H9 (cell line): ENCODE measurements around the gene EPB41L1. TPM values are rescaled to one million over a fixed set of nuclear protein-coding genes. Genes with fewer than 3 reads are reported as not detected.

Experiments
- DNase-seq: peaks from one replicate; pipeline ENCODE4 v3.0.0-alpha.2; 2017
- H2AFZ ChIP-seq: one replicate; pipeline ENCODE4 v1.6.1; 2013; ENCODE audit warnings: mild to moderate bottlenecking, low read length, control low read depth, moderate library complexity
- H2AK5ac ChIP-seq: 2 replicates; pipeline ENCODE4 v1.6.1; 2013; ENCODE audit warnings: low read length, control low read depth, mixed read lengths; ENCODE audit not compliant: insufficient read length
- H2BK120ac ChIP-seq: one replicate; pipeline ENCODE4 v1.6.1; 2013; ENCODE audit warnings: low read depth, mild to moderate bottlenecking, low read length, control low read depth, inconsistent platforms; ENCODE audit not compliant: poor library complexity, severe bottlenecking
- H2BK12ac ChIP-seq: 2 replicates; pipeline ENCODE4 v1.6.1; 2013; ENCODE audit warnings: low read length, control low read depth, mixed read lengths, low read depth; ENCODE audit not compliant: insufficient read length
- H2BK15ac ChIP-seq: 2 replicates; pipeline ENCODE4 v1.6.1; 2013; ENCODE audit warnings: low read depth, low read length, control low read depth
- H2BK20ac ChIP-seq: one replicate; pipeline ENCODE4 v1.6.1; 2013; ENCODE audit warnings: low read depth, mild to moderate bottlenecking, low read length, control low read depth, inconsistent platforms; ENCODE audit not compliant: poor library complexity, severe bottlenecking
- H2BK5ac ChIP-seq: 2 replicates; pipeline ENCODE4 v1.6.1; 2013; ENCODE audit warnings: low read length, control low read depth, mixed read lengths; ENCODE audit not compliant: insufficient read length
- H3K14ac ChIP-seq: 2 replicates; pipeline ENCODE4 v1.6.1; 2013; ENCODE audit warnings: low read length, control low read depth; ENCODE audit not compliant: insufficient read depth
- H3K18ac ChIP-seq: 2 replicates; pipeline ENCODE4 v1.6.1; 2013; ENCODE audit warnings: low read depth, mild to moderate bottlenecking, mixed read lengths, low read length, control low read depth; ENCODE audit not compliant: insufficient read length
- H3K23ac ChIP-seq: 2 replicates; pipeline ENCODE4 v1.6.1; 2013; ENCODE audit warnings: low read length, control low read depth, mixed read lengths, low read depth; ENCODE audit not compliant: insufficient read length
- H3K23me2 ChIP-seq: 2 replicates; pipeline ENCODE4 v1.6.1; 2013; ENCODE audit warnings: low read depth, mild to moderate bottlenecking, mixed read lengths, low read length, control low read depth; ENCODE audit not compliant: insufficient read length, poor library complexity, severe bottlenecking
- H3K27ac ChIP-seq: 2 replicates; pipeline ENCODE4 v1.5.1; 2013; ENCODE audit warnings: low read length, control low read depth, mixed read lengths, low read depth; ENCODE audit not compliant: insufficient read length
- H3K27me3 ChIP-seq: 2 replicates; pipeline ENCODE4 v1.6.1; 2013; ENCODE audit warnings: low read length, control low read depth, inconsistent platforms; ENCODE audit not compliant: insufficient read depth
- H3K4ac ChIP-seq: 2 replicates; pipeline ENCODE4 v1.6.1; 2013; ENCODE audit warnings: low read depth, mild to moderate bottlenecking, control low read depth, inconsistent platforms, low read length, moderate library complexity
- H3K4me1 ChIP-seq: 2 replicates; pipeline ENCODE4 v1.6.1; 2013; ENCODE audit warnings: low read length, control low read depth, inconsistent platforms; ENCODE audit not compliant: insufficient read depth
- H3K4me2 ChIP-seq: 2 replicates; pipeline ENCODE4 v1.6.1; 2013; ENCODE audit warnings: low read length, control low read depth, mixed read lengths; ENCODE audit not compliant: insufficient read length, insufficient read depth
- H3K56ac ChIP-seq: 2 replicates; pipeline ENCODE4 v1.6.1; 2013; ENCODE audit warnings: low read depth, mild to moderate bottlenecking, mixed read lengths, low read length, control low read depth; ENCODE audit not compliant: insufficient read length
- H3K79me1 ChIP-seq: 2 replicates; pipeline ENCODE4 v1.6.1; 2013; ENCODE audit warnings: low read depth, mild to moderate bottlenecking, moderate library complexity, low read length, control low read depth, inconsistent platforms; ENCODE audit not compliant: insufficient read depth, poor library complexity, severe bottlenecking
- H3K79me2 ChIP-seq: 2 replicates; pipeline ENCODE4 v1.6.1; 2013; ENCODE audit warnings: low read length, control low read depth, inconsistent platforms; ENCODE audit not compliant: insufficient read depth
- H3K9ac ChIP-seq: 2 replicates; pipeline ENCODE4 v1.6.1; 2013; ENCODE audit warnings: low read length, control low read depth, mixed read lengths; ENCODE audit not compliant: insufficient read length; ENCODE audit errors: extremely low read depth
- H3K9me3 ChIP-seq: one replicate; pipeline ENCODE4 v1.6.1; 2013; ENCODE audit warnings: low read depth, low read length, inconsistent platforms; ENCODE audit not compliant: control insufficient read depth
- H3T11ph ChIP-seq: one replicate; pipeline ENCODE4 v1.6.1; 2013; ENCODE audit warnings: mild to moderate bottlenecking, low read length, control low read depth, inconsistent platforms
- H4K20me1 ChIP-seq: one replicate; pipeline ENCODE4 v1.6.1; 2013; ENCODE audit not compliant: control insufficient read depth, insufficient read length, insufficient read depth
- H4K5ac ChIP-seq: 2 replicates; pipeline ENCODE4 v1.6.1; 2013; ENCODE audit warnings: low read depth, mild to moderate bottlenecking, mixed read lengths, low read length, control low read depth; ENCODE audit not compliant: insufficient read length
- H4K8ac ChIP-seq: replicated peaks from 2 replicates; pipeline ENCODE4 v1.6.1; 2013; ENCODE audit warnings: low read length, control low read depth, mixed read lengths, low read depth; ENCODE audit not compliant: insufficient read length
- H4K91ac ChIP-seq: 2 replicates; pipeline ENCODE4 v1.6.1; 2013; ENCODE audit warnings: low read depth, mild to moderate bottlenecking, moderate library complexity, mixed read lengths, low read length, control low read depth; ENCODE audit not compliant: insufficient read length
- H3K27ac Mint-ChIP-seq, 3 experiments: 2 replicates in 2 of 3; 3 replicates in 1 of 3; pipeline ENCODE4 v1.8.0; 2020 to 2021; ENCODE audit warnings: mixed read lengths in 3 of 3, mild to moderate bottlenecking in 1 of 3, moderate library complexity in 1 of 3
- H3K27me3 Mint-ChIP-seq: 2 replicates; pipeline ENCODE4 v1.8.0; 2021; ENCODE audit warnings: low read depth, mild to moderate bottlenecking, moderate library complexity, mixed read lengths
- H3K36me3 Mint-ChIP-seq, 3 experiments: 2 replicates in 2 of 3; 3 replicates in 1 of 3; pipeline ENCODE4 v1.8.0; 2020 to 2021; ENCODE audit warnings: low read depth in 3 of 3, mixed read lengths in 3 of 3; ENCODE audit not compliant: insufficient read depth in 1 of 3
- H3K4me1 Mint-ChIP-seq, 2 experiments: 2 replicates each; pipeline ENCODE4 v1.8.0; 2020; ENCODE audit warnings: mixed read lengths in 2 of 2
- H3K4me3 Mint-ChIP-seq, 2 experiments: 2 replicates in 1 of 2; 3 replicates in 1 of 2; pipeline ENCODE4 v1.8.0; 2020 to 2021; ENCODE audit warnings: mild to moderate bottlenecking in 2 of 2, mixed read lengths in 2 of 2, moderate library complexity in 1 of 2
- H3K9me3 Mint-ChIP-seq, 2 experiments: 2 replicates in 1 of 2; 3 replicates in 1 of 2; pipeline ENCODE4 v1.8.0; 2020; ENCODE audit warnings: mild to moderate bottlenecking in 2 of 2, mixed read lengths in 2 of 2, moderate library complexity in 1 of 2
- CTCF ChIP-seq: fragments of 200-600 bp; sonication (generic); conservative IDR thresholded peaks from 3 replicates; pipeline ENCODE4 v1.8.0; 2021; ENCODE audit warnings: antibody characterized with exemption, mild to moderate bottlenecking
- WGBS: extraction: QIAGEN DNeasy Blood & Tissue Kit; methylation state at CpG from one replicate; pipeline ENCODE4 v1.1.7; 2013; ENCODE audit warnings: missing lambda C conversion rate, low lambda C conversion rate, mixed read lengths; ENCODE audit not compliant: insufficient read length; ENCODE audit errors: extremely low coverage; 5-methylcytosine and 5-hydroxymethylcytosine counted together
- total RNA-seq: library from RNA; stranded (reverse); gene quantifications from 2 replicates; pipeline ENCODE4 v1.2.1, GENCODE V29; 2021

Gene EPB41L1
- total RNA-seq, 1 experiment from 2014 or later: 31.1 TPM

DNA sequence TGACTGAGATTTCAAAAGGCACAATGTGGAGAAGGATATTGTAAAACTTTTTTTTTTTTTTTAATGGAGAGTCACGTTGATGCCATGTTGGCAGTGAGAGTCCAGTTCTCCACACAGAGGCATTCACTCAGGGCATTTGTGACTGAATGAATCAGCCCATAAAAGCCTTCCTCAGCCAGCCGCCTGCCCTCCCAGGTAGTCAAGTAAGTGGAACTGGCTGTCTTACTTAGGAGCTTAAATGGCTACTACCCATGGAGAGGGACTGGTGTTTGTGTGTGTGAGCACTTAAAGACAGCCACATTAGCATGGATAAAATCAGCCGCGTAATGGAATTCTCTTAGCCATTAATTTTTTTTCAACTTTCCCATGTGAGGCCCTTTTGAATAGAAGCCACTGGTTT lies 94.3 kb downstream of the EPB41L1 start:
- Histone ChIP-seq H3K4ac (no peak overlapping the region), H2BK12ac (no peak overlapping the region), H3K9ac (no peak overlapping the region), H4K91ac (no peak overlapping the region), H3K56ac (no peak overlapping the region), H4K5ac (no peak overlapping the region), H3K27ac (no peak overlapping the region), H3K79me1 (no peaks in the 10 kb centered on the region), H3K23ac (no peak overlapping the region), H2AK5ac (no peak overlapping the region), H3K14ac (no peak overlapping the region), H3K79me2 (0 out of 2 replicates have a peak, but pooled peaks cover 1% of the 10 kb centered on the region), H3K23me2 (no peaks in the 10 kb centered on the region), H3K27me3 (no peaks in the 10 kb centered on the region), H3T11ph (no peak overlapping the region), H3K4me1 (0 out of 2 replicates have a peak, but pooled peaks cover 5% of the 10 kb centered on the region), H2AFZ (no peak overlapping the region), H3K4me2 (no peak overlapping the region), H3K18ac (no peak overlapping the region), H2BK15ac (no peak overlapping the region), H2BK120ac (no peak overlapping the region), H3K9me3 (no peaks in the 10 kb centered on the region), H2BK5ac (no peak overlapping the region), H2BK20ac (no peak overlapping the region), H4K20me1 (no peaks in the 10 kb centered on the region), H4K8ac (no peak overlapping the region)
- peaks cover 13 to 59% (median 46%) of the 10 kb centered on the region in 3 experiments; a peak in 6 of 7 replicates for H3K36me3 Mint-ChIP-seq
- no peaks in the 10 kb centered on the region for H3K27me3 Mint-ChIP-seq
- TF ChIP-seq CTCF: no peak
- H3K9me3 Mint-ChIP-seq: no peaks in the 10 kb centered on the region
- H3K4me3 Mint-ChIP-seq: no peak overlapping the region
- DNase-seq: no peak
- H3K27ac Mint-ChIP-seq: no peak overlapping the region
- WGBS: no CpG with 5 or more reads among the region's 4 CpGs
- peaks cover 4% of the 10 kb centered on the region in 2 experiments; a peak in 3 of 4 replicates for H3K4me1 Mint-ChIP-seq
